ENCODE measurements around the gene ARHGEF26.

The ARHGEF26 gene

DNA sequence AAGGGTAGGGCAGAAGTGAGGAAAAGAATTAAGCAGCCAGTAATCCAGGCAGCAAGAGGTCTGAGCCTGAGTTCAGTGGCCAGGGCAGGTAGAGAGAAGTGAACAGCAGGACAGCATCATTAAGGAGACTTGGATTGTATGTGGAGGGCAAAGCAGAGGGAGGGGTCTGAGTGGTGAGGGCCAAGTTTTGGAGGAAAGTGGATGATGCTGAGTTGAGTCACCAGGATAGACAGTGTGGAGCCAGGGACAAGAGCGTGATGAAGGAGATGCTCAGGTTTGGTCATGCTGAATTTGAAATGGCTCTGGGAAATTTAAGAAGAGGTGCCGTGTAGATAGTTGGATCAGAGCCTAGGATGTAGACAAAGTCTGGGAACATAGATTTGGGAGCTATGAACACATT lies 93.1 kb downstream of the ARHGEF26 start:
- DNase-seq: no peak

DNA sequence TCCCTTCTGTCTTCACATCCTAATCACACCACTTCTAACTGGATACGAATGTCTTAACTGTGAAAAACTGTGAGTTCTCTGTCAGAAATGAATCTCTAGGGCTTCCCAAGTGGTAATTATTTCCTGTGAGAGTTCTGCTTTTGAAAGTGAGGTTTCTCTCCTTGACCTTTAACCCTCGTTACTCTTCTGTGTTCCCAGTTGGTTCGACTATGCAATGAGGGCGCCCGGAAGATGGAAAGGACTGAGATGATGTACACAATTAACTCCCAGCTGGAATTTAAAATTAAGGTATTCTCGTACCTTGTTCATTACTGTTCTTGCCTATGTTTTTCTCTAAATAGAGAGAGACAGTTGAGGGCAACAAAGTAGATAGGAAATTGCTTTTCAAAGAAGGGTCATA lies 96.5 kb downstream of the ARHGEF26 start:
- DNase-seq: no peak

DNA sequence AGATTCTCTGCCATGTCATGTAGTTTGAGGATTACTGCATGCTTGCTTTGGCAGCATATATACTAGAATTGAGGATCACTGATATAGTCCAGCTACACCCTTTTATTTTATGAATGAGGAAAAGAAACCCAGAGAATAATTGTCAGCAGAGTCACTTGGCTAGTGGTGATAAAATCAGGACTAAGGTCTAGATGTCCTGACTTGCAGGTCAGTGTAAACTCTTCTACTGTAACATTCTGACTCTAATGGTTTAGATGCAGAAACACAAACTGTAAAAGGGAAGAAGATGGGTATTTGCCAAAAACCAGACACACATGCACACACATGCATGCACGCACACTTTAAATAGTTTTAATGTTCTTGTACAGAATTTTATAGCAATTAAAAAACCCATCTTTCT lies 97.5 kb downstream of the ARHGEF26 start:
- no peak for DNase-seq

DNA sequence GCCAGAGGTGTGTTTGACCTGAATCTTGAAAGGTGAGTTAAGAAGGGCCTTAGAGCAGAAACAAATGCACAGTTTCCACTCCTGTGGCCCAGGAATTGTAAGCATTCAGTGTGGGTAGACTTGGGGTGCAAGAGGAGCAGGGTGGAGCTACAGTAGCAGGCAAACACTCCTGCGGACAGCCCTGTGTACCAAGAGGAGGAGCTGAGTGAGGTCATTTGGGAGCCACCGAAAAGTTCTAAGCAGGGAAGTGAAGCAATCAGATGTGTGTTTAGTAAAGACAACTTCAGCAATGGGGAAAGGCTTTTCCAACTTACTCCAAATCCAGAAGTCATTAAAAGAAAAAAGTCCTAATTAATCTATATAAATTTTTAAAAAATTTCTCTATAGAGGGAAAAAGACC lies 99.3 kb downstream of the ARHGEF26 start:
- DNase-seq: no peak

DNA sequence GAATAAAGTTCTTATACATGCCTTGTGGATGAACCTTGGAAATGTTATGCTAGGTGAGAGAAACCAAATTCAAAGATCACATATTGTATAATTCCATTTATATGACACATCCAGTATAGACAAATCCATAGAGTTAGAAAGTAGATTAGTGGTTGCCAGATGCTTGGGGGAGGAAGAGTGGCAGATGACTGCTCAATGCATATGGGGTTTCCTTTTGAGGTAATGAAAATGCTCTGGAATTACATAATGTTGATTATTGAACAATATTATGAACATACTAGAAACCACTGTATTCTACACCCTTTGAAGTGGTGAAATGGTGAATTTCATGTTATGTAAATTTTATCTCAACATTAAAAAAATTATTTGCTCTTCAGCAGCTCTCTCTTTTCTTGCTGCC lies 102.3 kb downstream of the ARHGEF26 start:
- no peak for DNase-seq

DNA sequence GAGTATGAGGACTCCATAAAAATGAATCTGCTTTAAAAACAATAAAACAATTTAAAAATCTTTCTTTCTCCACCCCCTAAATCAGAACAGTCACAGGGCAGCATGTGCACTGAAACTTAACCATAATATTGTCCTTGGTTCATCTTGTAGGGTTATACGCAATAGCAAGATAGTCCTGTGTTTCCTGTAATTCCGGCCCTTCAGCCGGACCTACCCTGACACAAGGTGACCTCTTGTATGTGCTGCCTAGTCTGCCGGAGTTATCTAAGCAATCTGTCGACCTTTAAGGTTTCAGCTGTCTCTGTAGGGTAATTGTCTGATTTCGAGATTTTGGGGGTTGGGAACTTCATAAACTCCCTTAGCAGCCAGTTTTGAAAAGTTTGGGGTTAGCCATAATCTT lies 103.2 kb downstream of the ARHGEF26 start:
- DNase-seq: no peak

DNA sequence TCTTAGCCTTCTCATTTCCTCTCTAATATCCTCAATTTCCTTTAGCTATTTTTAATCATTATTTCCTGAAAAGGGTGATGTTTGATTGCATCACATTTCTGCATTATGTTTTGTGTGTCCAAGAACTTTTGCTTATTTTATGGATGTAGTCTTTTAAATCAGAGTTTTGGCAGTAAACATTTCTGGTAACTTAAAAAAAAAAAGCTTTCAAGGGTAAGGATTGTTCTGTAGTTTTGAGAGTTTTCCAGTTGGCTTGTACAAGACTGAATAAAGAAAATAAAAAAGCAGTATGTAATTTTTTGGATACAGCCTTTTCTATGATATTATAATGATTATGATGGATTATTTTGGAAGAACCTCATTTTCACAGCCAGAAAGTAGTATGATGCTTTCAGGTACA lies 103.7 kb downstream of the ARHGEF26 start:
- DNase-seq: no peak

DNA sequence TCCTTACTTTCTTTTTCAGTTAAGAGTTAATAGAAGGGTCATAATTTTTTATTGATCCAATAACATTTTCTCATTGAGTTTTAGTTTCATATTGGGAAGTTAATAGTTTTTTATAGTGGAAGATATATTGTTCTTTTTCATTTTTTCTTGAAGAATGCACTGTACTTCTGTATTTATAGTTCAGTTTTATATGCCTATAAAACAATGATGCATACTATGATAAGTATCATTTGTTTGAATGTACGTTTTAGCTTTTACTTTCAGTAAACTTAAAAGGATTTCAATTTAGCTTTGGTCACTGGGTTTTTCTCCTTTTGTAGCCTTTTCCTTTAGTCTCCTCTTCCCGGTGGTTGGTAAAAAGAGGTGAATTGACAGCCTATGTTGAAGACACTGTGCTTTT lies 104.3 kb downstream of the ARHGEF26 start:
- DNase-seq: no peak

DNA sequence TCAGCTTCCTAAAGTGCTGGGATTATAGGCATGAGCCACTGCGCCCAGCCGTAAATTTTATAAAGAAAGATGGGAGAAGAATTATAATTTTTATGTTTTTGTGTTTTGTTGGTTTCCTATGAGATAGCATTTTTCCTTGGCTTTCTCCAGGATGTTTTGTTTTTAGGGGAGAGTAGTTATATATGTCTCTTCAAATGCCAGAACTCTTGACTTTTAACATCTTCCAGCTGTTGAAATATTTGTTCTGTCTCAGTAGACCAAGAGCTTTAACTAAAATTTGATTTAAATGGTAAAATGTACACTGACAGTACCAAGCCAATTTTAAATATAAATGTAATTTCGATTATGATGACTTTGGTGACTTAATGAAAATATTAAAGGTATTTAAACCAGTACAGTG lies 106.3 kb downstream of the ARHGEF26 start:
- no peak for DNase-seq

DNA sequence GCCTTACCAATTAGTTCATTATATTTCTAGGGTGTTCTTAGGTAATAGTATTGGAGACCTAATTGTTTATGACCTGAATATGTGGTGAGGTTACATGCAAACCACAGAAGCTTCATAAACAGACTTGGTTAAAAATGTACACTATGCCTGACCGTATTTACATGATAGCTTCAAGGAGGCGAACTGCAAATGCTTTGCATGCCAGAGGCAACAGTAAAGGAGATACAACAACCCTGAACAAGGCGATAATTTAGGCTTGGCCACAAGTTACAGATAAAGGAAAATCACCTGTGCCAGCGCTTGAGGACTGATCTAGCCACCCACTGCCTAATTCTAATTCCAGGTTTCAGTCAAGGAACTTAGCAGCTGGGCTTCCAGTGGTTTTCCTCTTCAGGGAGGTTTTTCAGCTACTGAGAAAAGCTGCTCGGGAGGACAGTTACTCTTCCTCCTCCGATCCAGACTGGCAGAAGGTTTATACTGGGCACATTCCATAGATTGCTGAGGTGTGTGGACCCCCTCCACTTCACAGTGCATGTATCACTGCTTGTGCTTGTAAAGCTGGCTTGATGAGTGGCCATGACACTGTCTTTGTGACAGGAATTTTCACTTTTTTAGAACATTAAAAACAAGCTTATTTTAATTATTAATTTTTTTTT lies 107.5 kb downstream of the ARHGEF26 start:
- DNase-seq: no peak

DNA sequence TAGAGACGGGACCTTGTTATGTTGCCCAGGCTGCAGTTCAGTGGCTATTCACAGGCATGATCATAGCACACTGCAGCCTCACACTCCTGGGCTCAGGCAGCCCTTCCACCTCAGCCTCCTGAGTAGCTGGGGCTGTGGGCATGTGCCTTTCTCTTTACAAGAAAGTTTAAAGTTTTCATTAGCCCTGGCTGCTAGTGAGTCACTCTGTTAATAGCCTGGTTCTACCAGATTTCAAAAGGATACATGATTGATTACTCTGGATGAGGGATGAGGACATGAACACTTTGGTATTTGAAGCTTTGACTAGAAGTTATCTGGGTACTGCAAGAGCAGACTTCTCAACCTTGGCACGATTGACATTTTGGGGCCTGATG lies 108.0 kb downstream of the ARHGEF26 start:
- DNase-seq: no peak

DNA sequence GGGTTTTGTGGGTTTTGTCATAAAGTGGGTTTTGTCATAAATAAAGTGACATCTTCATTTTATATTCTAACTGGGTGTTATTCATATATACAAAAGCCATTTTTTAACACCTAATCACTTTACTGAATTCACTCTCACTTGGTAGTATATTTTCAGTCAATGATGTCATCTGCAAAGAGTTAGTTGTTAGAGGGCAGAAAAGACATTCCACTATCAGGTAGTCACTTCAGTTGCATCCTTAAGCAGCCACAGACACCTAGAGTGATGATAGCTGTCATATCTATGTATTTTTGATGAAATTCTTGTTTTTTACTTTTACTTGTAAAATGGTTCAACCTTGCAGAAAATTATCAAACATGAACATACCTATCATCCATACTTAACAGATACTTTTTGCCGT lies 114.1 kb downstream of the ARHGEF26 start:
- DNase-seq: no peak

DNA sequence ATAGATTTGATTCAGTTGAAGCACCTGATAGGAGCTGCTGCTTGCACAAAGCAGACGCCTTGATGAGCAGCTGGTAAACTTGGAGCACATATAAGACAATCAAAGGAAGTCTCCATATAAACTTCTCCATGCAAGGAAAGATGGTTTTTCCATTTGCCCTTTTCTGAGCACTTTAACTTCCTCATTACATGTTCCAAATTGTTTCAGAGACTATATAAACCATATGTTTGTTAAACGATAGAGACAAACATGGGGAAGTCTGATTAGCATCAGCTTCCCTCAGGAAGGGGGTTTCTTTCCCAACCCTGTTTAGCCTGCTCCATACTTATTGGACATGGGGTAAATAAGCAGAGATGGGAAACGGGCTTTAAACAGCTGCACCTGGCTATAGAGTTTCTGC lies 115.1 kb downstream of the ARHGEF26 start:
- DNase-seq: no peak

DNA sequence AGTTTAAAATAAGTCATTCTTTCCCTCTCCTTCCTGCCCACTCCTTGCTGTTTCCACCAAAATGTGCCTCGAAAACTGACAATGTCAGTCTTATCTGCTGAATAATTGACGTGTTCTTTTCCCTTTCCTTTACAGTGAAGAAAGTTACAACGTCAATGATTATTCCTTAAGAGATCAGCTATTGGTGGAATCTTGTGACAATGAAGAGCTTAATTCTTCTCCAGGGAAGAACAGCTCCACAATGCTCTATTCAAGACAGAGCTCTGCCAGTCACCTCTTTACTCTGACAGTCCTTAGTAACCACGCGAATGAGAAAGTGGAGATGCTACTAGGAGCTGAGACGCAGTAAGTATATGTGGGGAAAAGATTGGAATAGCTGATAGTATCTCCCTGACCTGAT lies 119.0 kb downstream of the ARHGEF26 start:
- no peak for DNase-seq

DNA sequence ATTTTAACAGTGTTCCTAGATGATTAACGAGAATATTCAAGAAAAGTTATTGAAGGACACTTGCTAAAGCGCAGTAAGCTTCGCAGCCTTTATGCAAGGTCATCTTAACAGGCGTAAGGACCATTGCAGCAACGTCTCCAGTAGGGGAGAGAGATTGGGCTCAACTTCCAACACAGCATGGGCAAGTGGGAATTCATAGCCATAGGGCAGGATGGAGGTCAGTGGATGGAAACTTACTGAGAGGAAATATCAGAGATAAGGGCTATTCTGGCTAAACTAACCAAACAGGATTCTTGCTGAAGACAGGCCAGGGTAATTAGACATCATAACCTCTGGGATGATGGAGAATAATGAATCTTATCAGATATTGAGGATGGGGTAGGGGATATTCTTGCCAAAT lies 120.3 kb downstream of the ARHGEF26 start:
- DNase-seq: no peak

DNA sequence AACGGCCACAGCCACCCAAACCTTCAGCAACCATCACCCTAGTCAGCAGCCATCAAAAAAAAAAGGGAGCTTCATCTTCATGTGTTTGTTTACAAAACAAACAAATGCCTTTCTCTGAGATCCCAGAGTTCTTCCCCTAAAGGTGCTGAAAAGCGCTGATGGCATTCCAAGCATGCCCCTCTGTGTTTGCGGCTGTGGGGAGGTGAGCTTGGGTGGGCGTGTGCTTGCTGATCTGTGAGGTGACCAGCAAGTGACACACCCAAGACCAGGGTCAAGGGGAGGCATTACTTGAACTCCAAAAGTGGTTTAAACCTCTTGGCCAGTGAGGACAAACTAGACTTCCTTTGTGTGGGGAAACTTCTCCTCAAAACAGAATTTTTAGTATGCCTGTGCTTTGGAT lies 121.6 kb downstream of the ARHGEF26 start:
- no peak for DNase-seq

DNA sequence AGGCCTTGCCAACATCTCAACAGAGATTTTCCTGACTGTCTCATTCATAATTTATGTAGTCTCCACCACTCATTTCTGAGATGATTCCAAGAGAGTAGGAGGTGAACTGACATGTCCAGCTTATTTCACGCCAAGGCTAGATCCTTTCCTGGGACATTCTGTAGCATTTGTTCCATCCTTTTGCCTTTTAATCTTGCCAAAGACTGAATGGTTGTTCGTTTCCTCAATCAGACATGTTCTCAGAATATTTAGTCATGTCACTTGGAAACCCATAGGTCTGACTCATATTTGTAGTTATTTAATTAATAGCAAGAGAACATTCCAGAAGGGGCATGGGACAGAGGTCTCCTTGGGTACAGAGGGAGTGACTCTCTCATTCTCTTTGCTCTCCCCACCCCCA lies 122.2 kb downstream of the ARHGEF26 start:
- DNase-seq: no peak

DNA sequence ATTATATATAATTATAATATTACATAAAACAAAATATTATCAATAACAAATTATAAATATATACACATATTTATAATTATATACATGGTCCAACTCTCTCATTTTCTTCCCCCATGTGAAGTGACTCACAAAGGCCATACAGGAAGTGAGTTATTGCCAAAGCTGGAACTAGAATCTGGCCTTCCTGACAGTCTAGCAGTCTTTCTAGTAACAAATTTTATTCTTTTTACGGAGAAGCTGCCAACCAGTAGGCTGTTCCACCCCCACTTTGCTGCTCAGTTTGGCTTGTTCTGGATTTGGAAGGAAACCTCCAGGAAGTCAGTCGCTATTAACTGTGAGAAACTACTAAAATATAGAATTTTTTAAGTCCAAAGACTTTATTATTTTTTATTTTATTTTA lies 123.5 kb downstream of the ARHGEF26 start:
- no peak for DNase-seq

DNA sequence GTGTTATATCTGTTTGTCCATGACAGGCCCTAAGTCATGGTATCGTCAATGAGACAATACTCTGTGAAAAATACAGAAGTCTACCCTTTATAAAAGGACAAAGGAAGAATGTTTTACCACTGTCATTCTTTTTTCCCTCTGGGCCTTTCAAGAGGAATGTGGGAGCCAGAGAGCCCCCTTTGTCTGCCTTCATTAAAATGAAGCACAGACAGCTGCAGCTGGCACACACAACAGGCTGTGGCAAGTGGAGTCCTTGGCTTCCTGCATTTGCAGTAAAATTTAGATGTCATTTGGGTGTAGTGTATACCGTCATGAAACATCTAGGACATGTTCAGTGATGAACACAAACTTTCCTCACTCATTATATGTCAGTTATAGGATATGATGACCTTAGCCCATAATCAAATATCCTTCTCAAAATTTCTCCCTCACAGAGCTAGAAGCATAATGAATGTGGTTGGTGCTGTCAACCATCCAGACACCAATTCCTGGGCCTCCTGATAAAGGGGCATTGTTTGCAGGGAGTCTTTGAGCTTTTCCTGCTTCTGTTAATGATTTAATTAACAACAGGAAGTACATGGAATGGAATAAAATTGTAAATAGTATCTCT lies 126.7 kb downstream of the ARHGEF26 start:
- DNase-seq: no peak

DNA sequence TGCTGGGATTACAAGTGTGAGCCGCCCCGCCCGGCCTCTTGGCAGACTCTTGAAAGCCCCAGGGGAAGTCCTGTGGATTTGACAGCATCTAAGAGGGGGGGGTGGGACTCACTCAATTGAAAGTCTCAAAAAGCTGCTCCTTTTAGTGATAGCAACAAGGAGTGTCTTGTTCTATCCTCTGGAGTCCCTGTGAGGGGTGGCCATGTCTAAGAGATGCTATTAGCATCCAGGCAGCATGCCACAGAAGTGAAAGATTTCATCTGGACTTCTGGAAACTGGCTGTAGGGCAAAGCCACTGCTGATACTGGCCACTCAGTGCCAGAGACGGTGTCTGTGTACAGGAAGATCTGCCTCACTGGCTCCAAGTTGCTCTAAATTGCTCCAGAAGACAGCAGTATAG lies 129.1 kb downstream of the ARHGEF26 start:
- DNase-seq: no peak

DNA sequence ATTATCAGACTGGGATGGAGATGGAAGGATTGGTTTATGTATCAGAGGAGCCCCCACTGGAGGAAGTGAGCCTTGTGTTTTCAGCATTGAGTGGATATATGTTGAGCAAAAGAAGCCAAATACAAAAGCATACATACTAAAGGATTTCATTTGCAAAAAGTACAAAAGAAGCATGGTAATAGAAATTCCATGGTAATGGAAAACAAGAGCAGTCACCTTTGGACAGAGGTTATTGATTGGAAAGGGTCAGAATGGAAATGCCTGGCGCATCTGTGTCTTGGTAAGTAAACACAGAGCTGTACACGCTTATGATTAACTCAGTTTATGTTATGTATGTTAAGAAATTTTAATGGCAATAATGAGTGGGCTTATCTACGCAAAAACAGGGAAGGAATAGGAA lies 130.4 kb downstream of the ARHGEF26 start:
- DNase-seq: no peak

DNA sequence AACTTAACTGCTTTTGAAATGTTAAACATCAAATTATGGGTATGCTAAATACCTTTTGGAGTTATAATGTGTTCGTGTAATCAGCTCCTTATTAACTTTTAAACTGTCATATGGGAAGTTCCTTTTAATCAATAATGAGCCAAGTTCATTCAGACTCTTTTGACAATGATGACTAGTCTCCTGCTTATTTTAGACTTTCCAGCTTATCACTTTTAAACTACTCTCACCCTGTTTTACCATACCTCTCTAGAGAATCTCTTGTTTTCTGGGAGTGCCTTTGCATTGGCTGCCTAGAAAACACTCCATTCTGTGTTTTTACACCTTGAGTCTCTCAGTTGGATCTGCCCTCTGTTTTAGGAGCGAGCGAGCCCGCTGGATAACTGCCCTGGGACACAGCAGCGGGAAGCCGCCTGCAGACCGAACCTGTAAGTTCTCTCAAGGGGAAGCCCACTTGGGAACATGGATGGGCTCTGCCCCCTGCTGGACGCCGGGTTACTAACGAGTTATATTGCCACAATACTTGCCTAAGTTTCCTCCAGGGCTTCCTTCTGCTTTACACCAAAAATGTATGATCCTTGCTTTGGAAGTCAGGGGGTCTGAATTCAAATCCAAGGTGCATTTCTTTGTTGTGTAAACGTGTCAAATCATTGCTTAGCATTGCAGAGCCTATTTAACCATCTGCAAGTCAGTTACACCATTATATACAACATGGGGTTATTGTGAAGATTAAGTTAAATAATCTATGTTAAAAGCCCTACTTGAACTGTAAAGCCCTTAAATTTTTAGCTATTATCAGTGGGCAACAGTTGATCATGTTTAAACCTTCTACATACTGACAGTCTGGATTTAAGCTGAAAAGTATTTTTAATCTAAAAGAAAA lies 131.8 kb downstream of the ARHGEF26 start:
- peak; percentile 93 for DNase-seq

DNA sequence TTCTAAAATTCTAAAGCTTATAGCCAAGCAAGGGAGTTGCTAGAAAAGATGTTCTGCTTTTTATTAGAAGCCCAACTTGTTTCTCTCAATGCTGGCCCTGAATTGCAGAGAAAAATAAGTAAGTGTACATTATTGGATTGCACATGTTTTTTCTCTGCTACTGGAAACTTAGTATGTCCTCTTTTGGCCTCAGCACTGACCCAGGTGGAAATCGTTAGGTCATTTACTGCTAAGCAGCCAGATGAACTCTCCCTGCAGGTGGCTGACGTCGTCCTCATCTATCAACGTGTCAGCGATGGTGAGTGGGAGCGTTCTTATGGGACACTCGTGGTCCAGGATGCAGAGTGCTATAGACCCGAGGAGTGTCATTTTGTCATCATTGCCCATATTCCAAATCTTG lies 133.3 kb downstream of the ARHGEF26 start:
- no peak for DNase-seq

DNA sequence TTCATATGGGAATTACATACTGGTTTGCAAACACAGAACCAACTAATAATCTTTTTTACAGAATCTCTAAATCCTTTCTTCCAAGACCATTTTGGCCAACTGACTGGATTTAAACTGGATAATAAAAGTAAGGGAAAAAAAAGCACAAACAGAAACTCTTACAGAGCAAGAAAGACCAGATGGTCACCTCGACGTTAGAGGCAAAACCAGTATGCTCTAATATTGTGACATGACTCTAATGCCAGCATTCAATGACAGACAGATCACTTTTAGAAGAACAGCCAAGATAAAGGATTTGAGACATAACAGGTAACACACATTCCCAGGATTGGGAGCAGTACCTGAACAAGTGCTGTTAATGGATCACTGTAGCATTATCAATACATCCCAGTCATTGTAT lies 152.2 kb downstream of the ARHGEF26 start:
- no peak for DNase-seq

All from hematopoietic multipotent progenitor cell treated with erythropoietin and hydrocortisone succinate and interleukin-3 and kit ligand, for 4 days (in vitro differentiated cells).